ENCODE results near the gene NUP133.

The NUP133 gene

GRCh38 chr1:229436201-229436600 is 71.9 kb downstream of the NUP133 start:
- in situ Hi-C loops (cut with MboI; ENCODE audit: low sequenced_read_pairs, unreplicated experiment), result no loop called here
- DNase-seq (ENCODE audit: low spot score), result no peak
- TF ChIP-seq CTCF (IDR thresholded peaks at IDR 0.05; ENCODE audit: borderline replicate concordance, control extremely low read depth, extremely low read depth, insufficient read depth, missing control alignments), result no peak

DNA sequence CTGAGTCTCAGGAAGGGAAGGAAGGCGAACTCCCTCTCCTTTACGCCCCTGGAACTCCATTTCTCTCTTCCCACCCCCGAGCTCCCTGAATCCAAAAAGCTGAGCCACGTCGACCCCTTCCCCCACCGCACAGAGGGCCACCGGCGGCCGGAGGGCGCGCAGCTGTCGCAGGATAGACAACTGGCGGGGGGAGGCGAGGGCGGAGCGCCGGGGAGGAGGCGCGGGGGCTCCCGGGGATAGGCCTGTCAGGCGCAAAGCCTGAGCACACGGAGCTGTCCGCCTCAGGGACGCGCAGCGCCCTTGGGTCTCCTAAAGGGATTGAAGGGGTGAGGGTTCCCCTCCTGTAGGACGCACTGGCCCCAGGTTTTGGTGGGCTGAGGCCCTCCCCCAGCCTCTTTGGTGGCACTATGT is 73.5 kb downstream of the NUP133 start:
- in situ Hi-C loops (cut with MboI; ENCODE audit: low sequenced_read_pairs, unreplicated experiment), result no loop called here
- no peak for TF ChIP-seq CTCF (IDR thresholded peaks at IDR 0.05; ENCODE audit: borderline replicate concordance, control extremely low read depth, extremely low read depth, insufficient read depth, missing control alignments)
- no peak for DNase-seq (ENCODE audit: low spot score)

- no peak for TF ChIP-seq CTCF (IDR thresholded peaks at IDR 0.05; ENCODE audit: borderline replicate concordance, control extremely low read depth, extremely low read depth, insufficient read depth, missing control alignments)
- in situ Hi-C loops (cut with MboI; ENCODE audit: low sequenced_read_pairs, unreplicated experiment), result no loop called here
- no peak for DNase-seq (ENCODE audit: low spot score)
These were observed 74.0 kb downstream of the NUP133 start, which contains the start of gene ACTA1 for GRCh38 chr1:229434005-229434640. Gene ACTA1 (minus strand): TSS chr1:229434094. CDS start chr1:229433115, 979 bp downstream.

DNA sequence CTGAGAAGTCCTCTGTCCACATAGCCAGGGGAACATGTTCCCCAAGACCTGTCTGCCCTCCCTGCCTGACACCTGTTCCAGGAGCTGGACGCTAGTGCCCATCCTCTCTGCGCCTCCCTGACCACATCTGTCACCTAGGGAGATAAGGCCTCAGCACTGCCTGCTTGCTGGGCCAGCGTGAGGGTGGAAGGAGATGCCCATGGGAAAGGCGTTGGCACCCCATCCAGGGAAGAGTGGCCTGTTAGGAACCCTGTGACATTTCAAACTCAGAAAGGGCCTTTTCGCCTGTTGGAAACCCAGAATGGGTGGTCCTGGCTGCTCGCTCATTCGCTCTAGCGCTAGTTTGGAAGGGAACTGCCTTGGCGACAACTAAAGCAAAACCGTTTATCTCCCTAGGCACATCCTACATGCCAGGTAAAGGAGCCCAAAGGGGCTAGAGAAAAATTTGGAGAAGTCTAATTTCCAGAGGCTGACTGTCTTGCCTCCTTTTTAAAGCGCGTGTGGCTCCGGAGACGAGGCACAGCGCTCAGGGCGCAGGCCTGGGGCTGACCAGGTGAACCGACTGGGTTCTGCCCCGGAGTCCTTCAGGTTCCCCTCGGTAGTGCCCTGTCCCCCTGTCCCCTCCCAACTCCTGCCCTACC is 74.7 kb downstream of the NUP133 start:
- no peak for TF ChIP-seq CTCF (IDR thresholded peaks at IDR 0.05; ENCODE audit: borderline replicate concordance, control extremely low read depth, extremely low read depth, insufficient read depth, missing control alignments)
- no peak for DNase-seq (ENCODE audit: low spot score)
- in situ Hi-C loops (cut with MboI; ENCODE audit: low sequenced_read_pairs, unreplicated experiment), result no loop called here

GRCh38 chr1:229432905-229433304 is 75.2 kb downstream of the NUP133 start:
- no peak for DNase-seq (ENCODE audit: low spot score)
- in situ Hi-C loops (cut with MboI; ENCODE audit: low sequenced_read_pairs, unreplicated experiment), result no loop called here
- no peak for TF ChIP-seq CTCF (IDR thresholded peaks at IDR 0.05; ENCODE audit: borderline replicate concordance, control extremely low read depth, extremely low read depth, insufficient read depth, missing control alignments)

DNA sequence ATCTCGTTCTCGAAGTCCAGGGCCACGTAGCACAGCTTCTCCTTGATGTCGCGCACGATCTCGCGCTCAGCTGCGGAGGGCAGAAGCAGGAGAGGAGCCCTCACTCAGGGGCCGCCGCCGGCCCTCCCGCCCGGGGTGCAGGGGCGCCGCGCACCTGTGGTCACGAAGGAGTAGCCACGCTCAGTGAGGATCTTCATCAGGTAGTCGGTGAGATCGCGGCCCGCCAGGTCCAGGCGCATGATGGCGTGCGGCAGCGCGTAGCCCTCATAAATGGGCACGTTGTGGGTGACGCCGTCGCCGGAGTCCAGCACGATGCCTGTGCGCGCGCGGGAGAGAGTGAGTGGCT is 76.1 kb downstream of the NUP133 start:
- TF ChIP-seq CTCF (IDR thresholded peaks at IDR 0.05; ENCODE audit: borderline replicate concordance, control extremely low read depth, extremely low read depth, insufficient read depth, missing control alignments), result no peak
- in situ Hi-C loops (cut with MboI; ENCODE audit: low sequenced_read_pairs, unreplicated experiment), result no loop called here
- no peak for DNase-seq (ENCODE audit: low spot score)
